Activated effector memory CD4-positive, alpha-beta T cell treated with anti-CD3 and anti-CD28 coated beads, Interleukin-2, amount 50 U/mL, for 16 hours (primary cell): Measurements from ENCODE around the gene B4GALT2.

Experiments used
- DNase-seq: peaks from one replicate; pipeline ENCODE4 v3.0.0-alpha.2; 2020

The B4GALT2 gene

GRCh38 chr1:43946236-43947060 is 32.6 kb upstream of the B4GALT2 start, which contains the start of gene IPO13:
Gene IPO13, plus strand, starts transcription at chr1:43946950. Its CDS starts 651 bp downstream, at chr1:43947601.
- DNase-seq = peak; percentile 98

- DNase-seq = no peak
Observed at GRCh38 chr1:43947061-43947873, 31.7 kb upstream of the B4GALT2 start.

GRCh38 chr1:43947874-43948437 is 31.1 kb upstream of the B4GALT2 start:
- no peak for DNase-seq

GRCh38 chr1:43949678-43950077 is 29.3 kb upstream of the B4GALT2 start:
- no peak for DNase-seq

- DNase-seq = no peak
Observed at GRCh38 chr1:43951021-43951985, 27.7 kb upstream of the B4GALT2 start.

GRCh38 chr1:43952731-43953346 is 26.2 kb upstream of the B4GALT2 start:
- DNase-seq = no peak

GRCh38 chr1:43953361-43953760 is 25.6 kb upstream of the B4GALT2 start:
- no peak for DNase-seq

- no peak for DNase-seq
Observed at GRCh38 chr1:43954036-43954435, 25.0 kb upstream of the B4GALT2 start.

- DNase-seq = no peak
Observed at GRCh38 chr1:43956234-43956633, 22.8 kb upstream of the B4GALT2 start.

GRCh38 chr1:43957407-43958040 is 21.5 kb upstream of the B4GALT2 start:
- DNase-seq = no peak

GRCh38 chr1:43958351-43959255 is 20.4 kb upstream of the B4GALT2 start:
- no peak for DNase-seq

GRCh38 chr1:43960798-43961197 is 18.2 kb upstream of the B4GALT2 start:
- DNase-seq = no peak

GRCh38 chr1:43961692-43962091 is 17.3 kb upstream of the B4GALT2 start:
- no peak for DNase-seq

- DNase-seq = no peak
Observed at GRCh38 chr1:43962324-43962723, 16.7 kb upstream of the B4GALT2 start.

GRCh38 chr1:43963006-43963405 is 16.0 kb upstream of the B4GALT2 start:
- DNase-seq = no peak

- no peak for DNase-seq
Observed at GRCh38 chr1:43963890-43964289, 15.1 kb upstream of the B4GALT2 start.

GRCh38 chr1:43965316-43965715 is 13.7 kb upstream of the B4GALT2 start:
- DNase-seq = no peak

GRCh38 chr1:43968348-43968948 is 10.6 kb upstream of the B4GALT2 start:
- no peak for DNase-seq

- no peak for DNase-seq
Observed at GRCh38 chr1:43969416-43969745, 9.6 kb upstream of the B4GALT2 start.
